Progenitor cell of endocrine pancreas (in vitro differentiated cells): ENCODE results near the gene ENO2. TPM values are rescaled to one million over a fixed set of nuclear protein-coding genes. Genes with fewer than 3 reads are reported as not detected.

ENCODE experiments used
- DNase-seq: peaks from one replicate; pipeline ENCODE4 v3.0.0; 2021; ENCODE audit warnings: low spot score; ENCODE audit not compliant: unreplicated experiment
- H3K27ac Mint-ChIP-seq: 2 replicates; pipeline ENCODE4 v1.8.0; 2021; ENCODE audit warnings: mild to moderate bottlenecking, moderate library complexity, mixed read lengths
- H3K27me3 Mint-ChIP-seq: 2 replicates; pipeline ENCODE4 v1.8.0; 2021; ENCODE audit warnings: mixed read lengths
- H3K36me3 Mint-ChIP-seq: 2 replicates; pipeline ENCODE4 v1.8.0; 2022; ENCODE audit warnings: mixed read lengths; ENCODE audit not compliant: insufficient read depth
- H3K4me1 Mint-ChIP-seq: 2 replicates; pipeline ENCODE4 v1.8.0; 2021; ENCODE audit warnings: low read depth, mixed read lengths
- H3K4me3 Mint-ChIP-seq: 2 replicates; pipeline ENCODE4 v1.8.0; 2021; ENCODE audit warnings: low read depth, mild to moderate bottlenecking, moderate library complexity, mixed read lengths
- H3K9me3 Mint-ChIP-seq: 2 replicates; pipeline ENCODE4 v1.8.0; 2021; ENCODE audit warnings: low read depth, mixed read lengths
- total RNA-seq: library from RNA; stranded (reverse); gene quantifications from 2 replicates; pipeline ENCODE4 v1.2.1, GENCODE V29; 2021
- TF ChIP-seq, protein P1 (sequence below): fragments of 200-600 bp; sonication (generic); IDR thresholded peaks from one replicate; pipeline ENCODE4 v1.5.0; 2021; ENCODE audit warnings: antibody characterized with exemption, mild to moderate bottlenecking; ENCODE audit not compliant: unreplicated experiment

ENO2 gene
- total RNA-seq, 1 donor from 2014 or later: 77.9 TPM

DNA sequence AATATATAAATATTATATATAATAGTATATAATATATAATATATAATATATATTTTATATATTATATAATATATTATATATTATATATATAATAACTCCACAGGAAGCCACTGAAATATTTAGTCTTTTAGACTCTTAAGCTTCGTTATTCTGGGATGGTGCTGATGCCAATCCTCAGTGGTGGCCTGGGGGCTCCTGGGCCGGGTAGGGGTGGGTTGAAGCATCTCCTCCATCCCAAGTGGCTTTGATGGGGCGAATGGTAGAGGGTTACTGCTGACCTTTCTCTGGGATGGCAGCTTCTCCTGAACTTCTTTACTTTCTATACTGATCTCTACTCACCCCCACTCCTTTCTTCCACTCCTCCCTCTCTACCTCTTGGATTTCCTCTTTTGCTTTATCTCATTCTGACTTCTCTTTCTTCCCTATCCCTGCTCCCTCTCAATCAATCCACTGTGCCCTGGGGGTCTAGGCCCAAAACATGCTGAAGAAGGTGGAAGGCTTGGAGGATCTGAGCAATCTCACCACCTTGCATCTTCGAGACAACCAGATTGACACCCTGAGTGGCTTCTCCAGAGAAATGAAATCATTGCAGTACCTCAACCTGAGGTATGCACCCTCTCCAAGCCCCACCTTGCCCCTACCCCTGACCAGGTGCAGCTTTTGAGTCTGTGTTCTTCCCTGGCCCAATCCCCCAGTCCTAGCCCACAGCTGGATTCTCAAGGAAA, 4.8 kb upstream of the ENO2 start:
- Mint-ChIP-seq H3K4me1 (peaks cover 9% of the 10 kb centered on the region), H3K9me3 (no peaks in the 10 kb centered on the region), H3K36me3 (no peaks in the 10 kb centered on the region), H3K27me3 (peaks cover 22% of the 10 kb centered on the region), H3K27ac (no peak overlapping the region), H3K4me3 (no peak overlapping the region)
- TF ChIP-seq, protein P1, sequence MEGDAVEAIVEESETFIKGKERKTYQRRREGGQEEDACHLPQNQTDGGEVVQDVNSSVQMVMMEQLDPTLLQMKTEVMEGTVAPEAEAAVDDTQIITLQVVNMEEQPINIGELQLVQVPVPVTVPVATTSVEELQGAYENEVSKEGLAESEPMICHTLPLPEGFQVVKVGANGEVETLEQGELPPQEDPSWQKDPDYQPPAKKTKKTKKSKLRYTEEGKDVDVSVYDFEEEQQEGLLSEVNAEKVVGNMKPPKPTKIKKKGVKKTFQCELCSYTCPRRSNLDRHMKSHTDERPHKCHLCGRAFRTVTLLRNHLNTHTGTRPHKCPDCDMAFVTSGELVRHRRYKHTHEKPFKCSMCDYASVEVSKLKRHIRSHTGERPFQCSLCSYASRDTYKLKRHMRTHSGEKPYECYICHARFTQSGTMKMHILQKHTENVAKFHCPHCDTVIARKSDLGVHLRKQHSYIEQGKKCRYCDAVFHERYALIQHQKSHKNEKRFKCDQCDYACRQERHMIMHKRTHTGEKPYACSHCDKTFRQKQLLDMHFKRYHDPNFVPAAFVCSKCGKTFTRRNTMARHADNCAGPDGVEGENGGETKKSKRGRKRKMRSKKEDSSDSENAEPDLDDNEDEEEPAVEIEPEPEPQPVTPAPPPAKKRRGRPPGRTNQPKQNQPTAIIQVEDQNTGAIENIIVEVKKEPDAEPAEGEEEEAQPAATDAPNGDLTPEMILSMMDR: no peak
- DNase-seq: no peak

DNA sequence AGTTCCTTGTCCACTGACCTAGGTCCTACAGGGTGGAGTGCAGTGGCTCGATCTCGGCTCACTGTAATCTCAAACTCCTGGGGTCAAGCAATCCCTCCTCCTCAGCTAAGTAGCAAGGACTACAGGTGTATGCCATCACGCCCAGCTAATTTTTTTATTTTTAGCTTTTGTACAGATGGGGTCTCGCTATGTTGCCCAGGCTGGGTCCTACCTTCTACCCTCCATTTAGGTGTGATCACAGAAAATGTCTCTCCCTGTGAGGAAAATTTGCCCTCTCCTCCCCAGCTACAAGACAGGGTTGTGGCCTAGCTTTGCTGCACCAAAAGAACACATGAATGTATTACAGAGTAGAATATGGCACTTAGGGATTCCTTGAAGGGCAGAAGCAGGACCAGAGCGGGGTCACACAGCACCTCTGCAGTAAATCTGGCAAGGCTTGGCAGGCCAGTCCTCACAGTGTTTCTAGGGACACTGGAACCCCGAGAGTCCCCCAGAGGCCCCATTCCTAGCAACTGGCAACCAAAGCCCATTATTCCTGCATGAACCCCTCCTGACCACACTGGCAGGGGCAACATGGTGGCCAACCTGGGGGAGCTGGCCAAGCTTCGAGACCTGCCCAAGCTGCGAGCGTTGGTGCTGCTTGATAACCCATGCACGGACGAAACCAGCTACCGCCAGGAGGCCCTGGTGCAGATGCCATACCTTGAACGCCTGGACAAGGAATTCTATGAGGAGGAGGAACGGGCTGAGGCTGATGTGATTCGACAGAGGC, 2.0 kb upstream of the ENO2 start:
- no peak for DNase-seq
- TF ChIP-seq, protein P1: no peak
- peaks cover 29% of the 10 kb centered on the region for H3K27me3 Mint-ChIP-seq
- H3K27ac Mint-ChIP-seq: no peak overlapping the region
- H3K4me3 Mint-ChIP-seq: peak overlapping the region; percentile 86
- no peaks in the 10 kb centered on the region for H3K9me3 Mint-ChIP-seq
- peaks cover 22% of the 10 kb centered on the region for H3K4me1 Mint-ChIP-seq
- peaks cover 1% of the 10 kb centered on the region for H3K36me3 Mint-ChIP-seq

DNA sequence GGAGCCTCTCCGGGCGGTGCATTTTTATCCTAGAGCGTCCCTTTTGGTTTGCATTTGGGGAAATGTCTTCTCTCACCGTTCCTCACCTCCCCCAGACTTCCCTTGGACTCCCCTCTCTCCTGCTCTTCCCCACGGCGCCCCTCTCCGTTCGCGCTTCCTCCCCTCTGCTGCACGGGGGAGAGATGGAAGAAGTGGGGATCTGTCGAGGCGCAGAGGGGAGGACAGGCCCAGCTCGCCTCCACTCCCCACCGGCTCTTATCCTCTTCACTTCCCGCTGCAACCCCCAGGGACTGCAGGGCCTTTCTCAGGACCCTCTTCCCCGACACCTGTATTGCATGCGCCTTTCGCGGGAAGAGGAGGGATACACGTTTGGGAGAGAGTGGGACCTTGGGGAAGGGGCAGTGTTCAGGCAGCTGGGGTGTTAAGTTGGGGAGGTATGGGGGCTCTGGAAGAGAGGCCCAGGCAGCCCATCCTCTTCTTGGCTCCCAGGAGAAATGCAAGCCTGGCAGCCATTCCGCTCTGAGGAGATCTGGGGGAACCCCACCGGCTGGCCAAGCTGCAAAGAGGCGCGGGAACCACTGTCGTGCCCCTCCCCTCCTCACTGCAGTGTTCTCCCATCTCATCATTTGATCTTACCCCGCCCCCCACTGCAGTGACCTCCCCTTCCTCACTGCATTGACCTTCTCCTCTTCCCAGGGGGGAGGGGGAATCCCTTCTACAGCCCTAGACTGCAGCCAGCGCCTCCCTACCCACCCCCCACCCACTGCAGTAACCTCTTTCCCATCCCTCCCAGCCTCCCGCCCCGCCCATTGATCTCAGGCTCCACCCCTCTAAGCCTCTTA, 788 bp downstream of the ENO2 start:
- Mint-ChIP-seq H3K4me3 (peak overlapping the region; percentile 86), H3K27ac (peak overlapping the region; percentile 85), H3K36me3 (peaks cover 10% of the 10 kb centered on the region), H3K27me3 (peaks cover 29% of the 10 kb centered on the region), H3K9me3 (no peaks in the 10 kb centered on the region), H3K4me1 (peaks cover 22% of the 10 kb centered on the region)
- DNase-seq: no peak
- TF ChIP-seq, protein P1: no peak

DNA sequence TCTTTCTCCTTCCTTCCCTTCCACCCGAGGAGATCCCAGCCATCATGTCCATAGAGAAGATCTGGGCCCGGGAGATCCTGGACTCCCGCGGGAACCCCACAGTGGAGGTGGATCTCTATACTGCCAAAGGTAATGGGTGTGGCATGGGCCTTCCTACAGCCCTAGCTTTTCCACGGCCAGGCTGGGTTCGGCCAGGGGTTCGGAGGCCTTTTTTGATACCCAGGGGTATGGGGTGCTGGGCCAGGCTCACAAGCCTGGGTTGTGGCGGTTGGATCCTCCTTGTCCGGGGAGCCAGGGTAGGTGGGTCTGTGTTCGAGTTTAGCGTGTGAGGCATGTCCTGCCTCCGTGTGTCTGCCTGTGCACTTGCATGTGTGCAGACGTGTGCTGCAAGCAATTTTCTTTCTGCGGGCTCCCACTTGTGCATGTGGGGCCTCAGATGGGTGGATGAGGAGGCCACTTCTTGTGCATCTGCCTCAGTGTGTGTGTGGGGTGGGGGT, 1.5 kb downstream of the ENO2 start:
- Mint-ChIP-seq H3K4me1 (peaks cover 22% of the 10 kb centered on the region), H3K4me3 (peak overlapping the region; percentile 86), H3K27ac (no peak overlapping the region), H3K36me3 (peaks cover 10% of the 10 kb centered on the region), H3K9me3 (no peaks in the 10 kb centered on the region), H3K27me3 (peaks cover 28% of the 10 kb centered on the region)
- DNase-seq: no peak
- TF ChIP-seq, protein P1: no peak
